ENCODE data around the gene TMEM59L. TPM values are rescaled to one million over a fixed set of nuclear protein-coding genes. Genes with fewer than 3 reads are reported as not detected.
"Not testable (repeated sequence)": the region's sequence is repeated elsewhere in the genome, so short reads cannot be mapped to it uniquely, and the experiment has no call there.

Gene TMEM59L
- total RNA-seq, 4 donors from 2014 or later = 0.96 to 4.0 (median 2.0) TPM

DNA sequence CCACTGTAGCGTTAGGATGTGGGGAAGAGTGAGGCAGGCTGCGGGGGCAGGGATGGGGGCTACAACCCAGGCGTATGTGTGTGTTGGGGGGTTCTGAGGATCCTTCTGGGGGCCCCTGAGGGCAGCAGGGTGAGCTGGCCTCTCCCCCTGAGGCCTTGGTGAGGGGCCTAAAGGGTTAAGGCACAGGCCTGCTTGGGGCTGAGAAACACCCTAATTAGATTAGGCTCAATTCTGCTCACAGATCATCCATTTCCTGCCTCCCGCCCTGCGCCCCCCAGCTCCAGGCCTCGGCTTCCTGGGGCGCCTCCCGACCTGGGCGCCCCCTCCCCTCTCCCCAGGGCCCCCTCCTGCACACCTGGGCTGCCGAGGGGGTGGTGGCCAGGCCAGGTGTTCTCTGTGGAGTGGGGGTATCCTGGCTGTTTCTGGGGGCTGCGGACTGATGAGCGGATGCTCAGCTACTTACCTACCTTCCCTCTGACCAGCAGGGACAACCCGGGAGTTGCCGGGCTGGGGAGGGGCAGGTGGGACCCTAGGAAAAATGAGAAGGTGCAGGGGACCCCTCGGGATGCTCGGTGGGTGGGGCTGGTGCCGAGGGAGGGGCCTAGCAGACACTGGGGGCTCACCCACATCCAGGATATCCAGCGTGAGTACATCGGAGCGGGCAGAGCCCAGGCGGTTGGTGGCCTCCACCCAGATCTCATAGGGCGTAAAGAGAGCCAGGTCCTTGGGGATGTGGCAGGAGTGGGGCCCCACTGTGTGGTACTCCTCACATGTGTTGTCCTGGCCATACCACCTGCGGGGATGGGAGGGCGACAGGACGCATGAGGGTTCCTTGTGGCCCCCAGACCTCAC is 14.6 kb upstream of the TMEM59L start:
- TF ChIP-seq EP300 (IDR thresholded peaks at IDR 0.05) (no peak), POLR2AphosphoS5 (IDR thresholded peaks at IDR 0.05) (no peak), POLR2A (IDR thresholded peaks at IDR 0.05) (no peak)
- TF ChIP-seq, protein P1, sequence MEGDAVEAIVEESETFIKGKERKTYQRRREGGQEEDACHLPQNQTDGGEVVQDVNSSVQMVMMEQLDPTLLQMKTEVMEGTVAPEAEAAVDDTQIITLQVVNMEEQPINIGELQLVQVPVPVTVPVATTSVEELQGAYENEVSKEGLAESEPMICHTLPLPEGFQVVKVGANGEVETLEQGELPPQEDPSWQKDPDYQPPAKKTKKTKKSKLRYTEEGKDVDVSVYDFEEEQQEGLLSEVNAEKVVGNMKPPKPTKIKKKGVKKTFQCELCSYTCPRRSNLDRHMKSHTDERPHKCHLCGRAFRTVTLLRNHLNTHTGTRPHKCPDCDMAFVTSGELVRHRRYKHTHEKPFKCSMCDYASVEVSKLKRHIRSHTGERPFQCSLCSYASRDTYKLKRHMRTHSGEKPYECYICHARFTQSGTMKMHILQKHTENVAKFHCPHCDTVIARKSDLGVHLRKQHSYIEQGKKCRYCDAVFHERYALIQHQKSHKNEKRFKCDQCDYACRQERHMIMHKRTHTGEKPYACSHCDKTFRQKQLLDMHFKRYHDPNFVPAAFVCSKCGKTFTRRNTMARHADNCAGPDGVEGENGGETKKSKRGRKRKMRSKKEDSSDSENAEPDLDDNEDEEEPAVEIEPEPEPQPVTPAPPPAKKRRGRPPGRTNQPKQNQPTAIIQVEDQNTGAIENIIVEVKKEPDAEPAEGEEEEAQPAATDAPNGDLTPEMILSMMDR (IDR thresholded peaks at IDR 0.05) = no peak
- no peaks in the 10 kb centered on the region for H3K9me3 ChIP-seq

DNA sequence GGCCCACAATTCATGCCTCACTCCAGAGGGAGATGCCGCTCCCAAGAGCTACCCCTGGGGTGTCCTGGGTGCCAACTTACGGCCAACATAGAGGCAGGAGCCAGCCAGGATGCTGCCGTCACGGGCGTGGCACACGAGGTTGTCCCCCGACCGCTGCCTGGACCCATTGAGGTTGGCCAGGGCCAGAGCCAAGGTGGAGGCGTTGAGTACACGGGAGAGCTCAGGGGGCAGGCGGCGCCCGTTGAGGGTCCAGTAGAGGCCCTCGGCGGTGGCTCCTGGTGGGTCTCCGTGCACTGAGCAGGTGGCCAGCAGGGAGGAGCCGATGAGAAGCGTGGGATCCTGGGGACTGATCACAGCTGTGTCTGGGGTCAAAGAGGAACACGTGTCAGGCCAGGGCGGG is 13.2 kb upstream of the TMEM59L start:
- no peak overlapping the region for H3K4me3 ChIP-seq
- H3K27ac ChIP-seq = no peak overlapping the region
- H3K4me1 ChIP-seq = peaks cover 2 to 23% (median 13%) of the 10 kb centered on the region in 3 donors
- ATAC-seq = no peak
- WGBS, 2 donors (ENCODE audit: low coverage in 1 of 2) = no CpG with 5 or more reads among the region's 20 CpGs
- H3K27me3 ChIP-seq = peaks cover 64% of the 10 kb centered on the region
- peaks cover 0 to 3% of the 10 kb centered on the region in 2 donors for H3K36me3 ChIP-seq
- no peaks in the 10 kb centered on the region for H3K9me3 ChIP-seq
- TF ChIP-seq, protein P1 (IDR thresholded peaks at IDR 0.05) = no peak
- no peak for TF ChIP-seq EP300 (IDR thresholded peaks at IDR 0.05)
- no peak for TF ChIP-seq POLR2A (IDR thresholded peaks at IDR 0.05)
- no peak for TF ChIP-seq POLR2AphosphoS5 (IDR thresholded peaks at IDR 0.05)

More for the DNA sequence above, 14.6 kb upstream of the TMEM59L start:
- no peak overlapping the region for H3K4me3 ChIP-seq
- H3K27ac ChIP-seq = no peak overlapping the region
- H3K36me3 ChIP-seq = peaks cover 0 to 3% of the 10 kb centered on the region in 2 donors
- H3K4me1 ChIP-seq = peaks cover 2 to 23% (median 14%) of the 10 kb centered on the region in 3 donors
- whole genome bisulfite sequencing, 2 donors (ENCODE audit: low coverage in 1 of 2) = 20% methylated on average over 4 of the region's 25 CpGs; no CpG with 5 or more reads in 1 of the 2 donors
- H3K27me3 ChIP-seq = peaks cover 49% of the 10 kb centered on the region
- ATAC-seq = no peak

DNA sequence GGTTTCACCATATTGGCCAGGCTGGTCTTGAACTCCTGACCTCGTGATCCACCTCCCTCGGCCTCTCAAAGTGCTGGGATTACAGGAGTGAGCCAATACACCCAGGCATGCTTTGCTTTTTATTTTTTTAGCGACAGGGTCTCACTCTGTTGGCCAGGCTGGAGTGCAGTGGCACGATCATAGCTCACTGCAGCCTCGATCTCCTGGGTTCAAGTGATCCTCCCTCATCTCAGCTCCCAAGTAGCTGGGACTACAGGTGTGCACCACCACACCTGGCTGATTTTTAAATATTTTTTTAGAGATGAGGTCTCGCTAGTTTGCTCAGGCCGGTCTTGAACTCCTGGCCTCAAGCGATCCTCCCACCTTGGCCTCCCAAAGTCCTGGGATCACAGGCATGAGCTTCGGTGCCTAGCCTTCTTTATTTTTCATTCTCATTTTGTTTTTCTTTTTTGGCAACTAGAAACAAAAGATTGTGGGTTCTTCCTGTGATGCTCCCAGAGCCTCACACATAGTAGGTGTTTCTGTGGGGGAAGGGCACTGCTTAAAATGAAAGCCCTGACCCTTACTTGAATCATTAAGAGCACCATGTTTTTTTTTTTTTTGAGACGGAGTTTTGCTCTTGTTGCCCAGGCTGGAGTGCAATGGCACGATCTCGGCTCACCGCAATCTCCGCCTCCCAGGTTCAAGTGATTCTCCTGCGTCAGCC is 11.8 kb upstream of the TMEM59L start:
- H3K9me3 ChIP-seq, ATAC-seq, H3K27ac ChIP-seq, H3K4me3 ChIP-seq, H3K36me3 ChIP-seq: not testable (repeated sequence)
- Histone ChIP-seq H3K27me3 (peaks cover 77% of the 10 kb centered on the region), H3K4me1 (peaks cover 0 to 23% (median 6%) of the 10 kb centered on the region in 3 donors)
- 89 to 92% methylated on average over 6 to 9 of the region's 15 CpGs for WGBS, 2 donors (ENCODE audit: low coverage in 1 of 2)

DNA sequence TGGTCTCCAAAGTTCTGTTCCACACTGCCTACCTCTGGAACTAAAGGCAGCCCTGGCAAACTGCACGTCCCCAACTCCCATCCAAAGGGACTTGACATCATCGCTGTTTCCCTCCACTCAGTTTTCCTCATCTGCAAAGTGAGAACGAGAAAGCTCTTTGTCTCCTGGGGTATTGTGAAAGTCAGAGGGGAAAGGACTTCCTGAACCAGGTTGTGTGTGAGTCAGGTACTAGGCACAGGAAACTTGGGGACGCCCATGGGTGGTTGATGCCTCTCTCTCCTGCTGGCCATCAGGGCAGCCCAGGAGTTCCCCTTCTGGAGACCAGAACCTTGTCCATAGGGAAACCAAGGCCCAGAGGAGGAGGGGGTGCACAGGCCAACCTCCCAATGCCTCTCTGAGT is 10.8 kb upstream of the TMEM59L start:
- ATAC-seq = no peak
- Histone ChIP-seq H3K4me1 (peaks cover 0 to 30% (median 12%) of the 10 kb centered on the region in 3 donors), H3K36me3 (peaks cover 0 to 3% of the 10 kb centered on the region in 2 donors), H3K27me3 (peaks cover 84% of the 10 kb centered on the region), H3K27ac (no peak overlapping the region), H3K4me3 (no peak overlapping the region), H3K9me3 (no peaks in the 10 kb centered on the region)
- no peak for TF ChIP-seq POLR2AphosphoS5 (IDR thresholded peaks at IDR 0.05)
- TF ChIP-seq, protein P1 (IDR thresholded peaks at IDR 0.05) = no peak
- TF ChIP-seq POLR2A (IDR thresholded peaks at IDR 0.05) = no peak
- no peak for TF ChIP-seq EP300 (IDR thresholded peaks at IDR 0.05)
- WGBS, 2 donors (ENCODE audit: low coverage in 1 of 2) = 80 to 87% methylated on average over 2 to 3 of the region's 4 CpGs

DNA sequence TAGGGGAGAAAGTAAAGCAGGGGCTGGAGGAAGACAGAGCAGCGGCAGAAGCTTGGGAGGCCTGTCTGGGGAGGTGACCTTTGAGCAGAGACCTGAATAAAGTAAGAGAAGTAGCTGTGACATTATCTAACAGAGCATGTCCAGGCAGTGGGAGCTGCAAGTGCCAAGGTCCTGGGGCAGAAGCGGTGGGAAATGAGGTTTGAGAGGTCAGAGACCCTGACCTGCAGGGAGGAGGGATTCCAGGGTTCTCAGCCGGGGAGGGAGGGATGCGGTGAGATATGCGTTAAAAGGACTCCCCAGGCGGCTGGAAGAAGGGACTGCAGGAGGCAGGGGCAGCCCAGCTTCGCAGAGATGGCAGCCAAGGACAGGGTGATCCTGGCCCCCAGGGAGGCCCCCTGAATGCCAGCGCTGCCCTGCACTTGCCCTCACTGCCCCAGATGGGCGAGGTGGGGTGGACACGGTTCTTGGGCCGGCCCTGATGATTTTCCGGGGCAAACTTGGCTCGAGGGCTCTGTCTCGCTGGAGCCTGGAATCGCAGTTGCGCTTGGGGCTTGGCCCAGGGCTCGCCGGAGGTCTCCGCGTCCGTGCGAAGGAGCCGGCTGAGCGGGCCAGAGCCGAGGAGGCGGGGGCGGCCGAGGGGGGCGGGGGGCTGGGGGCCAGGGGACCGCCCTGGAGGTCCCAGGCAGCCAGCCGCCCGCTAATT is 9.3 kb upstream of the TMEM59L start:
- Histone ChIP-seq H3K9me3 (no peaks in the 10 kb centered on the region), H3K36me3 (peaks cover 0 to 3% of the 10 kb centered on the region in 2 donors), H3K4me1 (peaks cover 0 to 43% (median 24%) of the 10 kb centered on the region in 3 donors), H3K27ac (peak overlapping the region in 1 of 4 donors; percentile 30), H3K4me3 (peak overlapping the region in 1 of 2 donors; percentile 25), H3K27me3 (peaks cover 90% of the 10 kb centered on the region)
- no peak for ATAC-seq
- 44 to 70% methylated on average over 3 to 7 of the region's 32 CpGs for WGBS, 2 donors (ENCODE audit: low coverage in 1 of 2)
- TF ChIP-seq, protein P1 (IDR thresholded peaks at IDR 0.05) = peak in 1 of 4 experiments; percentile 30
- TF ChIP-seq POLR2A (IDR thresholded peaks at IDR 0.05) = no peak
